HG03354 (cell line): Measurements from ENCODE around the gene BTBD8.
"Not testable (repeated sequence)": the region's sequence is repeated elsewhere in the genome, so short reads cannot be mapped to it uniquely, and the experiment has no call there.

ENCODE experiments used
- ATAC-seq: cut with Tn5 transposase; IDR thresholded peaks from one replicate; pipeline ENCODE4 v1.9.1; 2021; ENCODE audit warnings: mild to moderate bottlenecking; ENCODE audit not compliant: unreplicated experiment, poor library complexity, severe bottlenecking

The BTBD8 gene

GRCh38 chr1:92080128-92080985, at the start of gene BTBD8:
BTBD8 (plus strand) TSS chr1:92080345; CDS start chr1:92080572, 227 bp downstream.
- peak; percentile 99 for ATAC-seq

DNA sequence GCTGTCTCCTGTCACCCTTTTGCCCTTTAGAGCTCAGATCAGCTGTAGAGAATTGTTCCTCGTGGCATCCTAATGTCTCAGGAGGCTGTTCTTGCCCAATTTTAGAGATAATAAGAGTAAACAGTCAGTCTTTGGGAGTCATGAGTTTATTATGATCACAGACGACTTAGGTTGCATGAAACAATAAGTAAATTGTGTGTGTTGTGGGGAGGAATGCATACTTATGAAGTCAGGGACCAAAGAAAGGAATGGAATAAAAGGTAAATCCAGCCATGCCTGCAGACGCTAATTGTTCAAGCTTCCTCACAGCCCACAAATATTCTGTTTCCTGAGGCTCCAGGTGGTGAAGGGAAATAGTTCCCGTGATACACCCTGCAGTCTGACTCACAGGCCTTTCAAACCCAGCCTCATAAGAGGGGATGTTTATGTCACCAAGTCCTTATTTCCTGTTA, 49.5 kb upstream of the BTBD8 start:
- ATAC-seq = no peak

- ATAC-seq = no peak
Observed at GRCh38 chr1:92031281-92032110, 48.6 kb upstream of the BTBD8 start.

GRCh38 chr1:92037400-92037799, 42.7 kb upstream of the BTBD8 start:
- ATAC-seq = no peak

- ATAC-seq = no peak
Observed at GRCh38 chr1:92038695-92039346, 41.3 kb upstream of the BTBD8 start.

- ATAC-seq = no peak
Observed at GRCh38 chr1:92040971-92041370, 39.2 kb upstream of the BTBD8 start.

DNA sequence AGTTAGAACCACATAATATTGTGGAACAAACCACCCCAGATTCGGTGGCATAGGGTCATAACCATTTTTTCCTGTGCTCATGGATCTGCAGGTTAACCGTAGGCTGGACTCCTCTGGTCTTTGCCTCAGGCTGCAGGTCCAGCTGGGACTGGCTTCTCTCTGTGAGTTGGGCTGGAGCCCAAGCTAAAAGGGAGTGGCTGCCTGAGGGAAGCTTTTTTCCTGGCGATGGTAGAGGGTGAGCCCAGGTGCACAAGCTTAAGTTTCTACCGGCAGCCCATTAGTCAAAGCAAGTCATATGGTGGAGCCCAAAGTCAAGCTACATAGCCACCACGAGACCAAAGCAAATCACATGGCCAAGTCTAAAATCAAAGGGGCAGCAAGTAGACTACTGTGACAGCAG, 36.5 kb upstream of the BTBD8 start:
- ATAC-seq = no peak

DNA sequence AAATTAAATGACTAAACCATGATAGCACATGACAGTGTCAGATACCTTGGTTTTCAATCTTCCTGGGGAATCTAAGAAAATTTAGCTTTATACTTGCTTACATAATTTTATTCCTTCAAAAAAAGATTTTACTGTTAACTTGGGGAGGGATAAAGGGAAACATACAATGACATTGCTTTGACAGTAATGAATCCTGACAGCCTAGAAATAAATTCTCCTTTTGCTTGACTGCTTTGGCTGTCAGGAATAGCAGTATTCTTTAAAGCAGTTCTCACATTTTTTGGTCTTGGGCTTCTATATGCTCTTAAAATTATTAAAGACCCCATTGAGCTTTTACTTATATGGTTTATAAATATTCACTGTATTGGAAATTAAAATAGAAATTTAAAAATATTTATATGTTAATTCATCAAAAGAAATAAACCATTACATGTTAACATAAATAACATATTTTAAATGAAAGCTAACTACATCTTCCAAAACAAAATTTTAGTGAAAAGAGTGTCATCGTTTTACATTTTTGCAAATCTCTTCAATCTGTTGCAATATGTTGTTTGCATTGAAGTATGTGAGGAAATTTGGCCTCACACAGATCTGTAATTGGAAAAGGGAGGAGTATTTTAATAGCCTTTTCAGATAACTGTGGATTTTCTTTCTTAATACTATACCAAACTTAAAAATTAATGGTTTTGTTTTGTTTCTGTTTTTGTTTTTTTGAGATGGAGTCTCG, 34.2 kb upstream of the BTBD8 start:
- no peak for ATAC-seq

DNA sequence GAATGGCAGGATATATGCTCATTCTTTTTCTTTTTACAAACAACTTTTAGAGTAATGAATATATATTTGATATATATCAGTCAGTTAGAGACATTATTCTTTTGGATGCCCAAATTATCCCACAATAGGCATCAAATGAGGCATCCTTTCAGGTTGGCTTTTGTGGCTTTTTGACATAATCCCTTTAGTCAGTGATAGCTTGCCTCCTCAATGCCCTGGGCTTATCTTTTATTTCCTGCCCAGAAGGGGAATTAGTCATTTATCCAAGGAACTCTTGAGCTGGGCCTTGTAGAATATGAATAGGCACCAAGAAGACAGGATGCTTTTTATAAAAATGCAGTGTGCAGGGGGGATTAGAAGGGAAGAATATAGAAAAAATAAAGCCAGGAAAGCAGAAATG, 28.2 kb upstream of the BTBD8 start:
- ATAC-seq = no peak

DNA sequence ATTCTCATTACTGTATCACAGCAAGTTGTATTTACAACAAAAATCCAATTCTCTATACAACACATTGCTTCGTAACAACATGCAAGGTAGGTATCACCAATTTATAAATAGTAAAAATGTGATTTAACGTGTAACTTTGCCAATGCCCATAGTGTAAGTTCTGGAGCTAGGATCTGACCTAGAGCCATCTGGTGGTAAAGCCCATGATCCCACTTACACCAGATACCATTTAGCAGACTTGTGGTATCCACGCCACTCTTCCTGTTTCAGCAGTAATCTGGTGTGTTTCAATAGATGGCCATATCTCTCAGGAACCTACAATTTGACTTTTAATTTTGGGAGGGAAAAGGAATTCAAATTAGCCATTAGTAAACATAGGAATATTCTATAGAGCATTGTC, 15.1 kb upstream of the BTBD8 start:
- ATAC-seq = no peak

- ATAC-seq = no peak
Observed at GRCh38 chr1:92066321-92066720, 13.8 kb upstream of the BTBD8 start.

DNA sequence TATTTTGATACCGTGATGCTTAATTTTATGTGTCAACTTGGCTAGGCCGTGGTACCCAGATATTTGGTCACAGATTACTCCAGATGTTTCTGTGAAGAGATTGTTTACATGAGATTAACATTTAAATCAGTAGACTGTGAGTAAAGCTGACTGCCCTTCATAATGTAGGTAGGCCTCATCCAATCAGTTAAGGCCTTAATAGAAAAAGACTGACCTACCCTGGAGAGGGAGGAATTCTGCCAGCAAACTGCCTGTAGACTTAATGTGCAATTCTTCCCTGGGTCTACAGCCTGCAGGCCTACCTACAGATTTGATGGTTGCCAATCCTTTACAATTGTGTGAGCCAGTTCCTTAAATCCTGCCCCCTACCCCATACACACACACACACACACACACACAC, 9.3 kb upstream of the BTBD8 start:
- no peak for ATAC-seq

DNA sequence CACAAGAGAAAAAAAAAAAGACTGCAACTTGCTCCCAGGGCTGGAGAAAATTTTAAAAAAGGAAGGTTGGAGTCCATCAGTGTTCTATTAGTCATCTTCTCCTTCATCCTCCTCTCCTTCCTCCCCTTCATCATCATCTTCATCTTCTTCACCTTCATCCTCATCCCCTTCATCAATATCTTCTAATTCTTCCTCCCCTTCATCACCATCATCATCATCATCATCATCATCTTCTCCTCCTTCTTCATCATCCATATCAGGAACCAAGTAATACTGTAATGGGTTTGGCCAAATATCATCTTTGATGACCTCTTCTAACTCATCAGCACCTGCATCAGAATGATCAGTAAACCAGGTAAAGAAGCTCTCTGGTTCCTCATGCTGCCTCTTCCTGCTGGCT, 5.7 kb upstream of the BTBD8 start:
- ATAC-seq = not testable (repeated sequence)

GRCh38 chr1:92075311-92075710, 4.8 kb upstream of the BTBD8 start, which contains the start of gene SETSIP:
SETSIP (minus strand) TSS chr1:92075411; CDS start chr1:92075411, 0 bp downstream.
- no peak for ATAC-seq

GRCh38 chr1:92076363-92076762, 3.8 kb upstream of the BTBD8 start:
- no peak for ATAC-seq

DNA sequence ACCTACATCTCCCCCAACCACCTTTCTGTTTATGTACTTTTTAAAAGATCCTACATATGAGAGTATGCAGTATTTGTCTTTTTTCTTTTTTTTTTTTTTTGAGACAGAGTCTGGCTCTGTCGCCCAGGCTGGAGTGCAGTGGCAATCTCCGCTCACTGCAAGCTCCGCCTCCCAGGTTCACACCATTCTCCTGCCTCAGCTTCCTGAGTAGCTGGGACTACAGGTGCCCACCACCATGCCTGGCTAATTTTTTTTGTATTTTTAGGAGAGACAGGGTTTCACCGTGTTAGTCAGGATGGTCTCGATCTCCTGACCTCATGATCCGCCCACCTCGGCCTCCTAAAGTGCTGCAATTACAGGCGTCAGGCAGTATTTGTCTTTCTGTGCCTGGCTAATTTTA, 2.1 kb upstream of the BTBD8 start:
- ATAC-seq = not testable (repeated sequence)

GRCh38 chr1:92079441-92079840, 704 bp upstream of the BTBD8 start:
- ATAC-seq = no peak

- no peak for ATAC-seq
Observed at GRCh38 chr1:92081031-92081430, 886 bp downstream of the BTBD8 start.

DNA sequence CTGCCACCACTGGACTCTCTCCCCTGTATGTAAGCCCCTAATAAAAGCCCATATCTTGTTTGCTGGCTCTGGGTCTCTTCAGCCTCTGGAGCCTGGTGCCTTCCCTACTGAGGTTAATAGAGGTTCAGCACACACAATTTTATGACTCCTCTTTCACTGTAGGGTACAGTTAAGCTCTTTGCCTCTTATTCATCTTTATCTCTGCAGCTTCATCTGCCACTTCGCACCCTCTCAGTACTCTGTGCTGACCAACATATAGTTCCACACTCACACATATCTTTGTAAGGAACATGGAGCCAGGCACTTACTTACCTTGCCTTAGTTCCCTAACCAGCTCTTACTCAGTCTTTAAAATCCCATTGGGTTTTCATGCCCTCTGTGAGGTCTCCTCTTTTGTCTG, 4.5 kb downstream of the BTBD8 start:
- ATAC-seq = no peak

DNA sequence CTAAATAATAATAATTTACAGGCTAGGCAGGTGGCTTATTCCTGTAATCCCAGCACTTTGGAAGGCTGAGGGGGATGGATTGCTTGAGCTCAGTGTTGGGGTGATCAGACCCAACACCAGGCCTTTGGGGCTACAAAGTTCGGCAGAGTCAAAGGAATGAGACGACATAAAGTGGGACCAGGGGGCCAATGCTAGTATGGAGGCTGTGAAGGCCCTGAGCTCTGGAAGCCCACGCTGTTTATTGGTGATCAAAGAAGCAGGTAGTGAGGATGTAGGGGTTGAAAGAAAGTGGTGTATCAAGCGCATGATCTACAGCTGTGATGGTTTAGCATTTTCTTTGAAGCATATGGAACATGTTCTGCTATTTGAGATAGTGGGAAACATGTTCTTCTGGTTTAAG, 5.6 kb downstream of the BTBD8 start:
- no peak for ATAC-seq
